ENCODE measurements around the gene TP53.

The TP53 gene

DNA sequence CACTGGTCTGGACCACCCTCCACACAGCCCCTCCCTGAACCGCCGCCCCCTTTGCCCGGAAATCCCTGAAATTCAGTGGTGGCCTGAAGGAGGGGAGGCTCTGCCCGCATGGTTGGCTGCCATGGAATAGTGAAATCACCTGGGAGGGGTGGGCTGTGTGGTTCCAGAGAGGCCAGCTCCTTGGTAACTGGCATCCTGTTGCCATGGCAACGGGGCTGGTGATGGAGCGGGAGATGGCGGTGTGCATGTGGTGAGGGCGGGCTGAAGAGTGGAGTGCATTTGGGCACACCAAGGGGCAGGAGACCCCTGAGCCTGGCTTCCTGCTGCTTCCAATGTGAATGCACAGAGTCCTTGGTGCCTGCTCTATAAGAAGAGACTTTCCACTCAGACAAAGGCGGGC is 20.2 kb upstream of the TP53 start:
- Histone ChIP-seq H3K9me2 (replicated peaks; ENCODE audit: control insufficient read depth, low read length) (no peaks in the 10 kb centered on the region), H3K36me3 (ENCODE audit: control insufficient read depth, low read length) (peaks cover 4% of the 10 kb centered on the region; the same call in 1 of the 2 replicates), H3F3A (ENCODE audit: control insufficient read depth, insufficient read depth) (no peaks in the 10 kb centered on the region), H3K4me2 (ENCODE audit: low read length) (no peak overlapping the region), H3K4me1 (ENCODE audit: control insufficient read depth, low read length) (peaks cover 34% of the 10 kb centered on the region), H3K27ac (ENCODE audit: low read depth, low read length) (no peak overlapping the region), H3K9me3 (ENCODE audit: control insufficient read depth, insufficient read depth, low read length) (no peaks in the 10 kb centered on the region), H3K27me3 (ENCODE audit: control insufficient read depth, low read length) (peaks cover 40% of the 10 kb centered on the region), H4K20me1 (ENCODE audit: control insufficient read depth, insufficient read depth, low read depth, low read length) (0 out of 2 replicates have a peak, but pooled peaks cover 3% of the 10 kb centered on the region), H3K4me3 (ENCODE audit: low read length) (no peak overlapping the region), H3K79me2 (ENCODE audit: control insufficient read depth, low read length) (no peaks in the 10 kb centered on the region)
- TF ChIP-seq, protein P1, sequence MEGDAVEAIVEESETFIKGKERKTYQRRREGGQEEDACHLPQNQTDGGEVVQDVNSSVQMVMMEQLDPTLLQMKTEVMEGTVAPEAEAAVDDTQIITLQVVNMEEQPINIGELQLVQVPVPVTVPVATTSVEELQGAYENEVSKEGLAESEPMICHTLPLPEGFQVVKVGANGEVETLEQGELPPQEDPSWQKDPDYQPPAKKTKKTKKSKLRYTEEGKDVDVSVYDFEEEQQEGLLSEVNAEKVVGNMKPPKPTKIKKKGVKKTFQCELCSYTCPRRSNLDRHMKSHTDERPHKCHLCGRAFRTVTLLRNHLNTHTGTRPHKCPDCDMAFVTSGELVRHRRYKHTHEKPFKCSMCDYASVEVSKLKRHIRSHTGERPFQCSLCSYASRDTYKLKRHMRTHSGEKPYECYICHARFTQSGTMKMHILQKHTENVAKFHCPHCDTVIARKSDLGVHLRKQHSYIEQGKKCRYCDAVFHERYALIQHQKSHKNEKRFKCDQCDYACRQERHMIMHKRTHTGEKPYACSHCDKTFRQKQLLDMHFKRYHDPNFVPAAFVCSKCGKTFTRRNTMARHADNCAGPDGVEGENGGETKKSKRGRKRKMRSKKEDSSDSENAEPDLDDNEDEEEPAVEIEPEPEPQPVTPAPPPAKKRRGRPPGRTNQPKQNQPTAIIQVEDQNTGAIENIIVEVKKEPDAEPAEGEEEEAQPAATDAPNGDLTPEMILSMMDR (IDR thresholded peaks at IDR 0.05; ENCODE audit: low read depth, low read length, poor library complexity, severe bottlenecking), result no peak
- TF ChIP-seq EZH2phosphoT487 (IDR thresholded peaks at IDR 0.05; ENCODE audit: borderline replicate concordance, low read length), result no peak

DNA sequence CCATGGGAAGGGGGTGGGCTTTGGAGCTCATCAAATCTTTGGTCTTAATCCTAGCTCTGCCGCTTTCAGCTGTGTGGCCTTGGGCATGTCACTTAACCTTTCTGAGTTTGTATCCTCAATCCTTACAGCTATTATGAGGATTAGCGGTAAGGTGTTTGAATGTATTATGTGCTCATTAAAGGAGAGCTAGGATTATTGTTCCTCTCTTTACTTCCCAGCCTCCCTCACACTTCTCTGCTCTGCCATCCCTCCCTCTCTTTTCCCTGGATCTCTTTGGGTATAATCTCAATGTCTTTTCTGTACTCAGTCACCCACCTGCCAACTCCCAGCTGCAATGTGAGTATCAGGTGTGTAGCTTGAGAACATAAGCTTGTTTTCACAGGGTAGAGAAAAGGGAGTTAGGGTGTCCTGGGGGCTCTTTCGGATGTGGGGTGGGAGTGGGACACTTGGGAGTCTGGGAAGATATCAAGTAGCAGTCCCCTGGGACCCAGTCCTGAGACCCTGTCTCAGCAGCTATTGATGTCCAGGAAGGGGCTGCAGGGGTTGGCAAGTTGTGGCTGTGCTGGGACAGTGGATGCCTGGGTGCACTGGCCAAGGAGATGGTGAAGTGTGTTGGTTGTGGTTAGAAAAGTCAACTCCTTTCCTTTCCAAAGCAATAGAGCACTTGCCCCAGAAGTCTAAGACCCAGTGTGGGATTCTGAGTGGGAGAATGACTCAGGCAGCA is 19.5 kb upstream of the TP53 start:
- Histone ChIP-seq H3K27me3 (ENCODE audit: control insufficient read depth, low read length) (peaks cover 34% of the 10 kb centered on the region), H3K9me2 (replicated peaks; ENCODE audit: control insufficient read depth, low read length) (no peaks in the 10 kb centered on the region), H4K20me1 (ENCODE audit: control insufficient read depth, insufficient read depth, low read depth, low read length) (0 out of 2 replicates have a peak, but pooled peaks cover 3% of the 10 kb centered on the region), H3K27ac (ENCODE audit: low read depth, low read length) (no peak overlapping the region), H3K79me2 (ENCODE audit: control insufficient read depth, low read length) (no peaks in the 10 kb centered on the region), H3K9me3 (ENCODE audit: control insufficient read depth, insufficient read depth, low read length) (no peaks in the 10 kb centered on the region), H3K4me3 (ENCODE audit: low read length) (no peak overlapping the region), H3F3A (ENCODE audit: control insufficient read depth, insufficient read depth) (no peaks in the 10 kb centered on the region), H3K4me1 (ENCODE audit: control insufficient read depth, low read length) (peaks cover 28% of the 10 kb centered on the region), H3K4me2 (ENCODE audit: low read length) (no peak overlapping the region), H3K36me3 (ENCODE audit: control insufficient read depth, low read length) (peaks cover 11% of the 10 kb centered on the region)
- TF ChIP-seq EZH2phosphoT487 (IDR thresholded peaks at IDR 0.05; ENCODE audit: borderline replicate concordance, low read length), result no peak
- TF ChIP-seq, protein P1 (IDR thresholded peaks at IDR 0.05; ENCODE audit: low read depth, low read length, poor library complexity, severe bottlenecking), result no peak

DNA sequence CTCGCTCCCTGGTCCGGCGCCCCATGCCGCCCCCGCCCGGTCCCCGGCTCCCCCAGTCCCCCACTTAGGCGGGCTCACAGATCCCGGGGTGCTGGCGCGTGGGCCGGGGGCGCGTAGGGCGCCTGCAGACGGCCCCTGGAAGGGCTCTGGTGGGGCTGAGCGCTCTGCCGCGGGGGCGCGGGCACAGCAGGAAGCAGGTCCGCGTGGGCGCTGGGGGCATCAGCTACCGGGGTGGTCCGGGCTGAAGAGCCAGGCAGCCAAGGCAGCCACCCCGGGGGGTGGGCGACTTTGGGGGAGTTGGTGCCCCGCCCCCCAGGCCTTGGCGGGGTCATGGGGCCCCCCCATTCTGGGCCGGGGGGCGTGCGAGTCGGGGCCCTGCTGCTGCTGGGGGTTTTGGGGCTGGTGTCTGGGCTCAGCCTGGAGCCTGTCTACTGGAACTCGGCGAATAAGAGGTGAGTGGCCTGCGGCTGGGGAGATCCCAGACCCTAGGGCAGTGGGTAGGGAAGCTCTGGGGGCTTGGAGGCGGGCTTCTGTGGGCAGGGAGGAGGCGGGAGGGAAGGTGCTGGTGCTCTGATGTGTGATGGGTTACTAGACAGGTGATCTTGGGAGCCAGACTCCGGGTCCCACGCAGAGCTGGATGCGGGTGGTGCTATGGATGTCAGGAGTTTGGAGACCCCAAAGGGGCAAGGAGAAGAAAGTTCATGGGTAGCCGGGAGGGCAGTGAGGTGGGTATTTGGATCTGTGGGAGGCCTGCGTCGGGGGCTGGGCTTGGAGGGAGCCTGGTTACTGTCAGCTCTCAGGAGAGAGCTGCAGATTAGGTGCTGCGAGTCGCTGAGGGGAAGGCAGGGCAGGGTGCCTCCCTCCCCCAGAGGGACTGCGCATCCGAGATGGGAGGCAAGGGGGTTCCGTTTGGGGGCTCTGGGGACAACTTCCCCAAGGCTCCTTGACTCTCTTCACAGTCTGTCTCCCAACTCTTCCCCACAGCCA is 18.3 kb upstream of the TP53 start:
- Histone ChIP-seq H3F3A (ENCODE audit: control insufficient read depth, insufficient read depth) (no peaks in the 10 kb centered on the region), H4K20me1 (ENCODE audit: control insufficient read depth, insufficient read depth, low read depth, low read length) (0 out of 2 replicates have a peak, but pooled peaks cover 3% of the 10 kb centered on the region), H3K9me3 (ENCODE audit: control insufficient read depth, insufficient read depth, low read length) (no peaks in the 10 kb centered on the region), H3K36me3 (ENCODE audit: control insufficient read depth, low read length) (peaks cover 17% of the 10 kb centered on the region), H3K4me2 (ENCODE audit: low read length) (peak overlapping the region; percentile 54), H3K79me2 (ENCODE audit: control insufficient read depth, low read length) (no peaks in the 10 kb centered on the region), H3K27ac (ENCODE audit: low read depth, low read length) (no peak overlapping the region), H3K4me3 (ENCODE audit: low read length) (peak overlapping the region; percentile 29; the same call in 1 of the 2 replicates), H3K4me1 (ENCODE audit: control insufficient read depth, low read length) (peaks cover 21% of the 10 kb centered on the region), H3K9me2 (replicated peaks; ENCODE audit: control insufficient read depth, low read length) (no peaks in the 10 kb centered on the region), H3K27me3 (ENCODE audit: control insufficient read depth, low read length) (peaks cover 32% of the 10 kb centered on the region)
- TF ChIP-seq EZH2phosphoT487 (IDR thresholded peaks at IDR 0.05; ENCODE audit: borderline replicate concordance, low read length), result no peak
- TF ChIP-seq, protein P1 (IDR thresholded peaks at IDR 0.05; ENCODE audit: low read depth, low read length, poor library complexity, severe bottlenecking), result no peak
